ENCODE measurements around the gene NCAPG.
"Not testable (repeated sequence)": the region's sequence is repeated elsewhere in the genome, so short reads cannot be mapped to it uniquely, and the experiment has no call there.

NCAPG gene

DNA sequence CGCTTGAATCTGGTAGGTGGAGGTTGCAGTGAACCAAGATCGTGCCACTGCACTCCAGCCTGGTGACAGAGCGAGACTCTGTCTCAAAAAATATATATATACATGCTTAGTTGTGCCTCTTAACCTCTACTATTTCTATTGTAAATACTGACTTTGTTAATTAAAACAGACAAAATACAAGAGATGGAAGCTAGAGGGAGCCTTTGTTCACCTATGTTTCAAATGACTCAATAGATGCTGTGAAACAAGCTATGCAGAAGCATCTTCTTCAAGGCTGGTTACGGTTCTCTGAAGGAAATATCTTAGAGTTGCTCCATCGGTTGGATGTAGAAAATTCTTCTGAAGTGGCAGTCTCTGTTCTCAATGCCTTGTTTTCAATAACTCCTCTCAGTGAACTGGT lies 6.2 kb downstream of the NCAPG start:
- no CpG with 5 or more reads among the region's 5 CpGs for WGBS (ENCODE audit: extremely low coverage, insufficient coverage, insufficient read length)
- H3K79me1 ChIP-seq (ENCODE audit: low read length) = no peaks in the 10 kb centered on the region
- DNase-seq = peak; percentile 0 to 80
- no peaks in the 10 kb centered on the region for H3K4me1 ChIP-seq (ENCODE audit: control insufficient read depth in 1 of 2, insufficient read depth in 2 of 2, low read length in 2 of 2)
- H3K36me3 ChIP-seq (ENCODE audit: control insufficient read depth in 1 of 2, insufficient read depth in 2 of 2, low read length in 2 of 2) = peaks cover 8 to 9% of the 10 kb centered on the region in 2 experiments
- no peak overlapping the region for H4K91ac ChIP-seq (ENCODE audit: low read depth, low read length)
- H3K9ac ChIP-seq (ENCODE audit: low read length) = no peak overlapping the region
- no peak overlapping the region for H4K8ac ChIP-seq (ENCODE audit: low read depth, low read length)
- no peak overlapping the region for H2BK5ac ChIP-seq (ENCODE audit: low read depth, low read length, poor library complexity)
- no peak overlapping the region for H3K27ac ChIP-seq (ENCODE audit: low read depth, low read length)
- no peak overlapping the region for H2AFZ ChIP-seq (ENCODE audit: insufficient read depth, low read length, poor library complexity)
- no peaks in the 10 kb centered on the region for H3K79me2 ChIP-seq (ENCODE audit: control insufficient read depth, insufficient read depth, low read length, poor library complexity)
- no peak overlapping the region for H3K23ac ChIP-seq (ENCODE audit: low read length)
- H3K9me3 ChIP-seq (ENCODE audit: insufficient read depth, low read depth, low read length) = no peaks in the 10 kb centered on the region
- H2BK120ac ChIP-seq (ENCODE audit: insufficient read depth, low read length, poor library complexity) = no peak overlapping the region
- H3K4me3 ChIP-seq (ENCODE audit: low read depth, low read length) = no peak overlapping the region
- H3K27me3 ChIP-seq (ENCODE audit: insufficient read depth, low read length) = no peaks in the 10 kb centered on the region
- H3K18ac ChIP-seq (ENCODE audit: low read length) = no peak overlapping the region
- H3K14ac ChIP-seq (ENCODE audit: low read length) = no peak overlapping the region
- H2BK12ac ChIP-seq (ENCODE audit: low read length) = no peak overlapping the region
- no peak overlapping the region for H4K12ac ChIP-seq (ENCODE audit: low read depth, low read length)
- no peak overlapping the region for H3K4ac ChIP-seq (ENCODE audit: low read depth, low read length)
- H2AK5ac ChIP-seq (ENCODE audit: low read length) = no peak overlapping the region
- no peak overlapping the region for H3K4me2 ChIP-seq (ENCODE audit: low read length)

DNA sequence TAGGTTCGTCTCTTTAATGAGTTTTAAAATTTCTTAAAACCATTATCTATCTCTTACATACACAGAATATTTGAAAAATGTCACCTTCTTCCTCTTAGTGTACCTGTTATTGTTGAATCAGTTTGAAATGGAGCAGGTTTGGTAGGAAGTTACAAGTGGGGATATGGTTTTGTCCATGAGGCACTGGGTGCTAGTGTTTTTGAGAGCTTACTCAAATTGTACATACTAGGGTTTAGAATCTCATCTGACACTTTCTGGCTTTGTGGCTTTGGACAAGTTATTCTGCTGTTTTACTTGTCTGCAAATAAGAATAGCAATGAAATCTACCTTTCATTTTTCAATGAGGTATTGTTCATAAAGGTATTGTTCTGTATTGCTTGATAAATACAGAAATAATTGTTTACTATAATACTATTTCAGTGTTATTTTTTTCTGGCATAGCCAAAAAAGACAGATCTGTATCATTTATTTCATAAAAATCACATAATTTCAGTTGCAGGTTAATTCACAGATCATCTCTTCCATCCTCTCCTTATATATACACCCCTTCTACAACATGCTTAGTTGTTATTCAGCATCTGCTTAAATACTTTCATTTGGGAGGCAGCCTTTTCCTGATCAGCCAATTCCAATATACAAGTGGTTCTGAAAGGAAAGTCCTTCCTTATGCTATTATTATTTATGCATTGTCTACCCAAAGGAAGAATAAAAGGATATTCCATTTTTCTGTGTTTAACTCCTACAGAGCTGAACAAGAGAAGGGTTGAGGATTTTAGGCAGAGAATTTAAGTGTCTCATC lies 13.3 kb downstream of the NCAPG start:
- no peak overlapping the region for H2BK120ac ChIP-seq (ENCODE audit: insufficient read depth, low read length, poor library complexity)
- H2AK5ac ChIP-seq (ENCODE audit: low read length) = no peak overlapping the region
- H2BK5ac ChIP-seq (ENCODE audit: low read depth, low read length, poor library complexity) = no peak overlapping the region
- H4K12ac ChIP-seq (ENCODE audit: low read depth, low read length) = no peak overlapping the region
- H3K79me2 ChIP-seq (ENCODE audit: control insufficient read depth, insufficient read depth, low read length, poor library complexity) = no peaks in the 10 kb centered on the region
- no peak overlapping the region for H3K27ac ChIP-seq (ENCODE audit: low read depth, low read length)
- no peak overlapping the region for H4K8ac ChIP-seq (ENCODE audit: low read depth, low read length)
- H3K36me3 ChIP-seq (ENCODE audit: control insufficient read depth in 1 of 2, insufficient read depth in 2 of 2, low read length in 2 of 2) = peaks cover 3% of the 10 kb centered on the region in 2 experiments
- no peak overlapping the region for H3K4me2 ChIP-seq (ENCODE audit: low read length)
- H3K9me3 ChIP-seq (ENCODE audit: insufficient read depth, low read depth, low read length) = no peaks in the 10 kb centered on the region
- H2AFZ ChIP-seq (ENCODE audit: insufficient read depth, low read length, poor library complexity) = no peak overlapping the region
- no peak overlapping the region for H2BK12ac ChIP-seq (ENCODE audit: low read length)
- no peak for DNase-seq
- no peak overlapping the region for H3K23ac ChIP-seq (ENCODE audit: low read length)
- no peak overlapping the region for H3K9ac ChIP-seq (ENCODE audit: low read length)
- no peaks in the 10 kb centered on the region for H3K4me1 ChIP-seq (ENCODE audit: control insufficient read depth in 1 of 2, insufficient read depth in 2 of 2, low read length in 2 of 2)
- no peaks in the 10 kb centered on the region for H3K79me1 ChIP-seq (ENCODE audit: low read length)
- no peak overlapping the region for H3K18ac ChIP-seq (ENCODE audit: low read length)
- no peaks in the 10 kb centered on the region for H3K27me3 ChIP-seq (ENCODE audit: insufficient read depth, low read length)
- H3K4me3 ChIP-seq (ENCODE audit: low read depth, low read length) = no peak overlapping the region
- no peak overlapping the region for H3K4ac ChIP-seq (ENCODE audit: low read depth, low read length)
- no peak overlapping the region for H3K14ac ChIP-seq (ENCODE audit: low read length)
- WGBS (ENCODE audit: extremely low coverage, insufficient coverage, insufficient read length) = no CpG with 5 or more reads among the region's 1 CpG
- no peak overlapping the region for H4K91ac ChIP-seq (ENCODE audit: low read depth, low read length)

DNA sequence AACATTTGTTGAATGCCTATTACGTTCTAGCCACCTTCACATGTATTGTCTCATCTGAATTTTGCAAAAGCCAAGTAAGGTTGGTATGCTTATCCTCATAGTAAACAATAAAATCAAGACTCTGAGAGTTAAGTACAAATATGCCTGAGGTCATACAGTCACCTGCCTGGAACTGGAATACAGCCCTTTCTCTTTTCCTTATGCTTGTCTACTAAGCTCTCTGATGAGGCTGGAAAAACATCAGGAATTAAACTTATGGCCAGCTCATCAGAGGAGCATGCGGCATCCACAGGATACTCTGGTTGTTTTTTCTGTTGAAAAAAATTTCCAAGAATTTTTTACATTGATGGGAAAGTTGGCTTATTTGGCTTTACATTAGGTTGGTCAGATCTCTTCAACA lies 35.5 kb downstream of the NCAPG start:
- Histone ChIP-seq H3K27ac (ENCODE audit: low read depth, low read length) (no peak overlapping the region), H3K9ac (ENCODE audit: low read length) (no peak overlapping the region), H3K79me2 (ENCODE audit: control insufficient read depth, insufficient read depth, low read length, poor library complexity) (no peaks in the 10 kb centered on the region), H3K4ac (ENCODE audit: low read depth, low read length) (no peak overlapping the region), H4K8ac (ENCODE audit: low read depth, low read length) (no peak overlapping the region), H3K4me1 (ENCODE audit: control insufficient read depth in 1 of 2, insufficient read depth in 2 of 2, low read length in 2 of 2) (no peaks in the 10 kb centered on the region), H2BK120ac (ENCODE audit: insufficient read depth, low read length, poor library complexity) (no peak overlapping the region), H3K36me3 (ENCODE audit: control insufficient read depth in 1 of 2, insufficient read depth in 2 of 2, low read length in 2 of 2) (peaks cover 3 to 4% of the 10 kb centered on the region in 2 experiments), H3K4me2 (ENCODE audit: low read length) (no peak overlapping the region), H2AFZ (ENCODE audit: insufficient read depth, low read length, poor library complexity) (no peak overlapping the region), H4K12ac (ENCODE audit: low read depth, low read length) (no peak overlapping the region), H3K4me3 (ENCODE audit: low read depth, low read length) (no peak overlapping the region), H2AK5ac (ENCODE audit: low read length) (no peak overlapping the region), H3K9me3 (ENCODE audit: insufficient read depth, low read depth, low read length) (peaks cover 2% of the 10 kb centered on the region), H4K91ac (ENCODE audit: low read depth, low read length) (no peak overlapping the region), H3K18ac (ENCODE audit: low read length) (no peak overlapping the region), H3K23ac (ENCODE audit: low read length) (no peak overlapping the region), H3K27me3 (ENCODE audit: insufficient read depth, low read length) (no peaks in the 10 kb centered on the region), H2BK5ac (ENCODE audit: low read depth, low read length, poor library complexity) (no peak overlapping the region), H3K79me1 (ENCODE audit: low read length) (no peaks in the 10 kb centered on the region), H3K14ac (ENCODE audit: low read length) (no peak overlapping the region), H2BK12ac (ENCODE audit: low read length) (no peak overlapping the region)
- no CpG with 5 or more reads among the region's 2 CpGs for WGBS (ENCODE audit: extremely low coverage, insufficient coverage, insufficient read length)
- DNase-seq = peak; percentile 31 to 52

DNA sequence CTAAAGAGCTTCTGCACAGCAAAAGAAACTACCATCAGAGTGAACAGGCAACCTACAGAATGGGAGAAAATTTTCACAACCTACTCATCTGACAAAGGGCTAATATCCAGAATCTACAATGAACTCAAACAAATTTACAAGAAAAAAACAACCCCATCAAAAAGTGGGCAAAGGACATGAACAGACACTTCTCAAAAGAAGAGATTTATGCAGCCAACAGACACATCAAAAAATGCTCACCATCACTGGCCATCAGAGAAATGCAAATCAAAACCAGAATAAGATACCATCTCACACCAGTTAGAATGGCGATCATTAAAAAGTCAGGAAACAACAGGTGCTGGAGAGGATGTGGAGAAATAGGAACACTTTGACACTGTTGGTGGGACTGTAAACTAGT lies 39.5 kb downstream of the NCAPG start:
- WGBS (ENCODE audit: extremely low coverage, insufficient coverage, insufficient read length) = no CpG with 5 or more reads among the region's 1 CpG
- H4K12ac ChIP-seq (ENCODE audit: low read depth, low read length); H2BK120ac ChIP-seq (ENCODE audit: insufficient read depth, low read length, poor library complexity); H2AK5ac ChIP-seq (ENCODE audit: low read length); H3K9me3 ChIP-seq (ENCODE audit: insufficient read depth, low read depth, low read length); H3K79me1 ChIP-seq (ENCODE audit: low read length); H3K4ac ChIP-seq (ENCODE audit: low read depth, low read length); H3K4me3 ChIP-seq (ENCODE audit: low read depth, low read length); H3K18ac ChIP-seq (ENCODE audit: low read length); DNase-seq; H3K27ac ChIP-seq (ENCODE audit: low read depth, low read length); H3K9ac ChIP-seq (ENCODE audit: low read length); H3K23ac ChIP-seq (ENCODE audit: low read length); H2AFZ ChIP-seq (ENCODE audit: insufficient read depth, low read length, poor library complexity); H3K27me3 ChIP-seq (ENCODE audit: insufficient read depth, low read length); H4K91ac ChIP-seq (ENCODE audit: low read depth, low read length); H2BK5ac ChIP-seq (ENCODE audit: low read depth, low read length, poor library complexity); H3K4me1 ChIP-seq (ENCODE audit: control insufficient read depth in 1 of 2, insufficient read depth in 2 of 2, low read length in 2 of 2); H3K14ac ChIP-seq (ENCODE audit: low read length); H4K8ac ChIP-seq (ENCODE audit: low read depth, low read length); H2BK12ac ChIP-seq (ENCODE audit: low read length); H3K4me2 ChIP-seq (ENCODE audit: low read length); H3K36me3 ChIP-seq (ENCODE audit: control insufficient read depth in 1 of 2, insufficient read depth in 2 of 2, low read length in 2 of 2); H3K79me2 ChIP-seq (ENCODE audit: control insufficient read depth, insufficient read depth, low read length, poor library complexity): not testable (repeated sequence)
